ENCODE results near the gene CDH12.

Gene CDH12

DNA sequence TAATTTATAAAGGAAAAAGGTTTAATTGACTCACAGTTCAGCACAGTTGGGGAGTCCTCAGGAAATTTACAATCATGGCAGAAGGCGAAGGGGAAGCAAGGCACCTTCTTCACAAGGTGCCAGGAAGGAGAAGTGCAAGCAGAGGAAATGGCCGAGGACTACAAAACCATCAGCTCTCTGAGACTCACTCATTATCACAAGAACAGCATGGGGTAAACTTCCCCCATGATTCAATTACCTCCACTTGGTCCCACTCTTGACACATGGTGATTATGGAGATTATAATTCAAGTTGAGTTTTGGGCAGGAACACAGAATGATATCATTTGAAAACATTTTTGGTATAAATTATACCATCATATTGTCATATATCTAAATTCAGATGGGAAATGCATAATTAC, 934.7 kb downstream of the CDH12 start:
- DNase-seq = no peak

DNA sequence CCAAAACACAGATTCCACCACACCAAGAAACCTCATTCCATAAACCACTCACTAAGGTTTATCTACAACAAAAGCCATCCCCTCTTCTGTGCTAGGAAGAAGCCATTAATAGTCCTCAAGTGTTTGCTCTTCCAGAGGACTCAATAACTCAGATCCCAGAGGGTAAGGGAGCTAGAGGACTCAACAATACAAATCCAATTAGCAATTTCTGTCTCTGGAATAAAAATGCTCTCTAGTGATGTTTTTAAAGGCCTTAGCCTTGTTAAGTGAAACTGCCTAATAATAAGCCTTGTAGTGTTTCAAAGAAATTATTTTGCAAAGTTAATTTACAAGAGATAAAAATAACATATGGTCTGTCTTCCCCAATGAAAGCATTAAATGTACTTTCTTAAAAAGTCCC, 942.4 kb downstream of the CDH12 start:
- DNase-seq = no peak

DNA sequence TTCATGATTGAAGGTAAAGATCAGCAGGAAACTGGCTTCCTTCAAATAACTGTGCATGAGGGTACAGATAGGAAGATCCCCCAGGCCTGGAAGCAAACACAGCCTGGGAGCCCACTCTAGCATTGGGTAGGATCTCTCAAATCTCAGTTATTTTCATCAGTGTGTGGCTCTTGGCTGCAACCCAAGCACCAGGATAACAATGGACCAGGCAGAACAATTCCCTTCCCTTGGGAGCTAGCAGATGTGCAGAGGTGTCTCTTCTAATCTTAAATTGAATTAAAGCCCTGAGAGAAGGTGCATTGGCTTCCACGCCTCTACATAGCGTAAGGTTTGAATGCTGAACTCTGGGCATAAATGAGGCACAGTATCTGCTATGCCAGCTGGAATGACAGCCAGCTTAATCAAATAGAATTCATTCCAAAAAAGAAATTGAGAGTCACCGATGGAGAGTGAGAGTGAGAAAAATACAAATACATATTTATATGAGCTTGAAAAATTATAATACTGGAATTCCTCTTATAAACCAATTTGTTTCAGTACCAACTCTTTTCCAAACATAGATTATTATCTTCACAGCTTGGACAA, 957.3 kb downstream of the CDH12 start:
- no peak for DNase-seq

DNA sequence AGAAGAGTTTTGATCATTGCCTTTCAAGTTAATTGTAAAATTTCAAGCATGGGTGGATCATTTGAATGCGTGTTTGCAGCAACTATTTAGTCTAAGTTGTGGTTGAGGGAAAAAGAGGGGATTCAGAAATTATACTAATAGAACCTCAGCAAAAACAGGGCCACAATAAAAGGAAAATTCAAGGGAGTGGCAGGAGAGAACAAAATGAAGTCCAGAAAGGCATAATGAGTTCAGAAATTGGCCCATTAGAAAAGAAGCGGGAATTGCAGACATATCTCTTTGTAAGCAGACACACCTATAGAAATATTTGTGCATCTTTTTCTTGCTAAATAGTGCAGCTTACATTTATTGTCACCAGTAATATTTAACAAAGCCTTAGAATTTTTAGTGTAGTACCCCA, 960.0 kb downstream of the CDH12 start:
- no peak for DNase-seq

DNA sequence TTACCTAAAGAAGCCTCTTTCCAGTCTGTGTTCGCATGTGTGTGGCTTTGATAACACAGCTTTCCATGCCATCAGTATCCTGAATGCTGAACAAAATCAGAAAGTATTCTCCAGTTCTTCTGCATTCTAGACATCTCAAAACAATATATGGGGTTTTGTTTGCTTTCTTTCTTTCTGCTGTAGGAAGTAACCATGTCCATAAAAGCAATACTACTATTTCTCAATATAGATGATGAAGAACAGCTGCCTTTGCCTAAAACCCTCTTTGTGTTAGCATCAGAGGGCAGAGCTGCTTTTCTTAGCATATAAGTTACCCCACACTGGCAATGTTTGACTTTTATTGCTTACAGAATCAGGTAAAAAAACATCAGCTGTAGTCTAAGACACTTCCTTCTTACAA, 963.6 kb downstream of the CDH12 start:
- DNase-seq = no peak

DNA sequence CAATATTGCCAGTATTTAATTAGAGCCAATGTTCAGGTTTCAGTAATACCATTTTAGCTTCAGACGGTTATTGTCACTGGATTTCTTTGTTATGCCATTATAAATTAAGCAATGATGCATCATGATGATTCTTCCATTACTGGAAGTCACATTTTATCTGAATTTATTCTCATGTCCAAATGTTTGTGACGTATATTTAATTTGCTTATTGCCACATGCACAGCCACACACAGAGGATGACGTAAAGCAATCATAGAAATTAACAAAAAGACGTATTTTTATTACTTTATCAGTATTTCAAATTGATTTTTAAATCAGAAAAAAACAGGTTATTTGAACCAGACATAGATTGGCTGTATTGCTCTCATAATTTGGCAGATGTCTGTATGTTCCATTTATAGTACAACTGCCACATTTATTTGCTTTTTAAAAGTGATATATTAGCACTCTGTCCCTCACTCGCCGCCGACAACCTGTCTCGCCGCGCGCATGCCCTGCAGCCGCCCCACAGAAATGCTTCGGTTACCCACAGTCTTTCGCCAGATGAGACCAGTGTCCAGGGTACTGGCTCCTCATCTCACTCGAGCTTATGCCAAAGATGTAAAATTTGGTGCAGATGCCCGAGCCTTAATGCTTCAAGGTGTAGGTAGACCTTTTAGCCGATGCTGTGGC, 970.9 kb downstream of the CDH12 start:
- no peak for DNase-seq

DNA sequence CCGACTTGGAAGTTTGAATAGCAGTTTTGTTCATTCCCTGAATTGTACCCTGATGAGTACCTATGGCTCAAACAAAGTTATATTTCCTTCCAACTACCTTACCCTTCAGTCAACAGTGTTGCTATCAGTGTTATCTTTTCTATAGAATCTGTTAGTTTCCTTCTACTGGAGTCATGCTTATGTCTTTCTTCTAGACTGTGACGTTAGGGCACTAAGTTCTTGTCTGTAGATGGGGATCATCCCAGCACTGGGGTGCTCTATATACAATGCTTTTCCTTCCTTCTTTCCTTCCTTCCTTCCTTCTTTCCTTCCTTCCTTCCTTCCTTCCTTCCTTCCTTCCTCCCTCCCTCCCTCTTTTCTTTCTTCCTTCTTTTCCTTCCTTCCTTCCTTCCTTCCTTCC, 973.0 kb downstream of the CDH12 start:
- DNase-seq = no peak

DNA sequence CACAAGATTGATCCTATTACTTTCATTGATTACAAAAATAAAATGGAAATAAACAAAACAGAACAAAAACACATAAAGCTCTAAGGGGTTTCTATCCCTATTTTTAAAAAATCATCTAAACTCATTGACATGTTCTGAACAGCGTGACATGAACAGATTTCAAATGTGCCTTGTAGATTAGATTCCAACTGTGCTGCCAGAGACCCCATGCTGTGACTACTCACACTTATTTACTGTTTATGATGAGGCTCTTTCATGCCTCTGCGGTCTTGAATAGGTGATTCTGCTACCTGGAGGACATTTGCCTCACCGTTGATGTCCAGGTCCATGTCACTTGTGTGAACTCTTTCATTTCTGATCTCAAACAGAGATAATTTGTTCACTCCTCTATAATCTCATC, 990.2 kb downstream of the CDH12 start:
- DNase-seq = no peak

DNA sequence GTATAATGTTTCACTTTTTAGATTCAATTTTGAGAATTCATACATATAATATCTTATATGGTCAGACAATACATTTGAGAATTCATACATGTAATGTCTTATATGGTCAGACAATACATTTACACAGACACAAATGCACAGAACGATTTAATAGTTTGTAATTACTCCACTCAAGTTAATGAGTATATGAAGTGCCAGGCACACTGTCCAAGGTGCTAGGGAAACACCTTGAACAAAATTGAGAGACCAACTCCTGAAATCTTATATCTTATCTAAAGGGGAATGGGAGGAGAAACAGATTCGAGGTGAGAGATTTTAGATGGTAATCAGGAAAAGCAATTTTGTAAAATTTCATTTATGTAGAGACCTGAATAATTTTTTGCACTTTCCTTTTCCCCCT, 994.7 kb downstream of the CDH12 start:
- DNase-seq = no peak

DNA sequence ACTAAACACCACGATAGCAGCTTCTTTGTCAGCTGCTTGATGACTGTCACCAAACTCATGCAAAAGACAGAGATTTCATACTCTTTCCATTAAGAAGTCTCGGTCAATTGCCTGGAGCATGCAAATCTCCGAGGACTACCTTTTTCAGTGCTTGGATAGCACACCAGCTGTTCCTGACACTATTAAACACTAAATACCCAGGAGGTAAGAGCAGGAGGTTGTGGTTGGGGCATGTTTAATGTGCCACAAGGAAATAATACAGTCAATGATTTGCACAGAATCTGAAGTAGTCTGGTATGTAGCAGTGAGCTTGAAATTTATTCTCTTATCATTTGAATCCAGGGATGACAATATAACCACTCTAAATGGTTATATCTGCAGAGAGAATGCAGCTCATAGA, 996.2 kb downstream of the CDH12 start:
- no peak for DNase-seq

DNA sequence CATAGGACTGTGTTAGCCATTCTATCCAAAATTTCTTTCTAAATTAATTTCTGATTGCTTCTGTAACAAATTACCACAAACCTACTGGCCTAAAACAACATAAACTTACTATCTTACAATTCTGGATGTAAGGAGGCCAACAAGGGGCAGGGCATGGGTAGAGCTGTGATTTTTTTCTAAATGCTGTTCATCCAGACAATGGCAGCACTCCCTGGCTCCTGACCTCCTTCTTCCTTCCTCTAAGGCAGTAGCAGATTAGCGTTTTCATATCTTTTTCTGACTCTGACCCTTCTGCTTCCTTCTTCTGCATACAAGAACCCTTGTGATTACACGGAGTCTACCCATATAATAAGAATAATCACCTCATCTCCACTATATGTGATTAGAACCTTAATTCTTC, 1005.8 kb downstream of the CDH12 start:
- no peak for DNase-seq

DNA sequence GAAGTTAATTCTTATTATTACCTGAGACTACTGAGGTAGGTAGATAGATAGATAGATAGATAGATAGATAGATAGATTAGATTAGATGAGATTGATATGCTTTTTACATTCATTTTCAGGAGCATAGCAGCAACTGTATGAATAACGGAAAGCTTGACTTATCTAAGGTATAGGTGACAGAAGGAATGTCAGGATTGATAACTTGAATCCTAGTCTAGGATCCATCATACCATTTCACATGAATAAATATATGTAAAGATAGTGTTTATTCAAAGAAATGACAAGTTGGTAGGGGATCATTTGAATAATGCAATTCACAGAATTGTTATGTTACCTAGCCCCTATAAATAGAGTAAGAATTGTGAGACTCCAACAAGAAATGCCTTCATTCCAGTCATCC, 1008.2 kb downstream of the CDH12 start:
- no peak for DNase-seq

DNA sequence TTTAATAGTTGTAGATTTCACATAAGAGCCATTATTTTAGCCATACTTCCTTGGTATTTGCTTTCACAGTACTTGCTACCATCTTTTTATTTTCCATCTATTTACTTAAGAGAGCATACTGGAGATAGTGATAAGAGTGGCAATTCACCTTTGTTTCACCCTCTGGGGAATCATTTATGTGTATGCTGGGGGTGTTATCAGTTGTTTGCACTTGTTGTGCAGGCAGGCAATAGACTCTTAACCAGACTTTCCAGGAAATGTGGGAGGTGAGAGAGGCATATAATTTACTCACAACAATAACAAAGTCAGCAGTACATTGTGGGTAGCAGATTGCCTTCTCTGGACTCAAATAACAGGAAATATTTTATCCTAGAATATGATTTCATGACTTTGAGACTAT, 1018.3 kb downstream of the CDH12 start:
- no peak for DNase-seq

DNA sequence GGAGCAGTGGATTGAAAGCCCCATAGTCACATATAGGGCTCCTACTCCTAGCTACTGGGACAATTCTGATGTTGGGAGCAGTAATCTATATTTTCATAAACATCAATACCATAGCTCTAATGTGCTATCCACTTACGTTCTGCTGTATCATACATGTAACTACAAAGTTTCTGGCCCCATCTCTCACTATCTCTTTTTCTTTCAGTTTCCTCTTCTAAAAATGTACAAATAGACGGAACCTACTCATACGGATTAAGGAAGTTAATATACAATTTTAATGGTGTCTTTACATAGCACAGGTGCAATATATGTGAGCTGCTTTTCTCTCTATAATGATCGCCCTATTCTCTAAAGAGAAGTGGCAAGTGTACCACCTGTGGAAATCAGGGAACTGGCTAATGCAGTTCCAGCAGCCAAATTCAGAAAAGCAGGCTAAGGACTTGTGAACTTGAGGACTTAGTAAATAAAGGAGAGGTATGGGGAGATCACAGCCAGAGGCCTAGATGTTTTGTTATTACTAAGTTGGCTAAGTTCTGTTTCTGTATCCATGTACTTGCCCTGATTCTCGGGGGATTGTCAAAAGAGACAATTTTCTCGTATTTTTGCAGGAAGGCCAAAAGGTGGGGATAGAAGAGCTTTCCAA, 1021.9 kb downstream of the CDH12 start:
- DNase-seq = no peak

DNA sequence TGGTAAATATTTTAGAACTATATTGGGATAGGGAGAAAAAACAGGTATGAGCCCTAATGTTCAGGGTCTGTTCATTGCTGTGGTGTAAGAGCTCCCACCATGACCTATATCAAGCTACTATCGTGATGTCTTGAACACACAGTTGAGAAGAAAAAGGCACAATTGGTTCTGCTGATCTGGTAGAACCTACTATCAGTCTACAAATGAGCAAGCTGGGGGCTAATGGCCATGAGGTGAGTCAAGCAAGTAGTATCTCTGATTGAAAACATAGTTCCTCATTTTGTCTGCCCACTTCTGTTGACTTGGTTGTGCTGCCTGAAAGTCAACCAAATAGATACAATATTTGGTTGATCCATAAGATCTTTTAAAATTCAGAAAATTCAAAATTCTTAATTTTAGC, 1026.3 kb downstream of the CDH12 start:
- DNase-seq = no peak

DNA sequence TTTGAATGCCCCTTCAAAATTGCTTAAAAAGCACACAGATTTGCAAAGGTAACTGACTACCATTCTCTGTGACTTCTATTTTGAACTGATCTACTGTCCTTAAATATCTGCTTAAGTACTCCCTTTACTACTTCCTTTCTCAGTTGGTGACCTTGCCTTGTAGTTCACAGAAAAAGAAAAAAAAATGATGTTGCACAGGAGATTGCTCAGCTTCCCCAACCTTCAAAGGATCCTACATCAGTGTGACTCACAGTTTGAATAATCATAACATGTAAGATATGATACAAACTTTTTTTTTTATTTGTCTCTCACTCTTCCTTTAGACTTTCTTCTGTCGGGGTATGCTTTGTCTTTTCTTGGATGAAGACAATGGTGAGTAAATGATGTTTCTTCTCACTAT, 1029.6 kb downstream of the CDH12 start:
- no peak for DNase-seq

DNA sequence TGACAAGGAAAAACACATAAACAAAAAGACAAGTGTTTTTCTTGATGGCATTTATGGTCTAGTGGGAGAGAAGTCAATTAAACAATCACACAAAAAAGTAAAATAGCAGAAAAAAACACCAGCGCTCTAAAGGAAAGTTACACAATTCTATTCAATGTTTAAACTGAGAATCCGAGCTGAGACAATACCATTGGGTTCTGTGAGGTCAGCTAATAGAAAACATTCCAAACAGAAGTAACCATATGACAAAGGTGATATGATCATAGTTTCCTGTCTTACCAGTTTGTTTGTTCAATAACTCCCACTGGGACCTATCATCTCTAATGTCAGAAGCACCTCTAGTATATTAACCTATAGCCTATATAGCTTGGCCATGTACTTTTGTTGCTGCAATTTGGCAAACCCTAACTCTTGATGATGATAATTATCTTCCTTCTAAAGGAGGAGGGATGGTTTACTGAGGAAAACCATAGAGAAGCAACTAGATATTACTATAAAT, 1030.0 kb downstream of the CDH12 start:
- DNase-seq = no peak

DNA sequence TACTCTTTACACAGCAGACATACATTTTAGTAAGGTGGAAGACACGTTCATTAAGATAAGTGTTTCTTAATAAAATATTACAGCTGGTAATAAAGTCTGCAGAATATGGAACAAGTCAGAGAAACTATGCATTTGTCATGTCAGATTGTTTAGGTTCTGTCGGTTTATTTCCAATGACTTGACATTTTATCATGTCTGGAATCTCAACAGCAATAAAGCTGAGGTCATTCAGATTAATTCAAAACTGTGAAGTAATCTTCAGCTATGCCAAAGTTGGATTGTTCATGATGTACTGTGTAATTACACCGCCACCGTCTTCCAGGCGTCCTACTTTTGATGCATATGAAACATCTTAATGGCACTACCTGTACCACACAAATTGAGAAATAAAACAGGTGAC, 1032.6 kb downstream of the CDH12 start:
- no peak for DNase-seq

DNA sequence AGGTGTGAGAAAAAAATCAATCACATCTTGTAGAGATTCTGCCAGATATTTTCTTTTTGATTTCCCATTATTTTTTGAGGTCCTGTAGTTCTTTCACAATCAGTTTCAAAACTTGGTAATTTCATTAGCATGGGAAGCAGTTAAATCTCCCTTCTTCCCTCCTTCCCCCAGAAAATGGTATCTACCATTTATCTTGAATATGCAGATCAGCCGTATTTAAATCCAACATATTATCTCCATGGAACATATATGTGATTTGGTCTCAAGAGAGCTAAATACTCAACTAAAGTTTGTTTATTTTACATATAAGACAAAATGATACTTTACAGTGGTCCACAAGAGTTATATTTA, 1034.8 kb downstream of the CDH12 start:
- DNase-seq = no peak

DNA sequence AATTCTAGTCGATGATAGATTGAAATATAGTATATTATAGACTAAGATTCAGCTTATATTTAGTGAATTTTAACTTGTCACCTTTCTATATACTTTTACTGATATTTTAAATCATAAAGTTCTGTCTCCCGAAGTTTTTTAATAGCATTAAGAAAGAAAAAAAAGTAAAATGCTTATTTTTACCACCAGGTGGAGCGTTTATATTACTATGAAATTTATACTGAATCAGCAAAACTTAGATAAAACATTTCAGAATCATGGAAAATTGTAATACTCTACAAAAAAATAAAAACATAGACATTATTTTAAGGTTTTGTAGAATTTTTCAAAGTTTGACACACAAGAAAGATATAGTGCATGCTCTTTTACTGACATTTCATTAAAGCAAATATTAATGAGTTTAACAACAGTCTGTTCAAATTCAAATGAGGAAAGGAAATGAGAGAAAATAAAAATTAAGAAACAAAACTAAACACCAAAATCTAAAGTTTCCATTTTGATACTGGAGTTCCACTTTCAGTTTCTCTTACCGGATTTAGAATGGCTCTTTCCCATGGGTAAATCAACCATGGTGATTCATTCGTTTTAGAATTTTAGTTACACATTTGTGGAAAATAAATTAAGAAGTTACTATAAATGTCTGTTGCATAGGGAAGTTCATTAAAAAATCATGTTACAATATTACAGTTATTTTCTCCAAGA, 1035.3 kb downstream of the CDH12 start:
- DNase-seq = no peak

DNA sequence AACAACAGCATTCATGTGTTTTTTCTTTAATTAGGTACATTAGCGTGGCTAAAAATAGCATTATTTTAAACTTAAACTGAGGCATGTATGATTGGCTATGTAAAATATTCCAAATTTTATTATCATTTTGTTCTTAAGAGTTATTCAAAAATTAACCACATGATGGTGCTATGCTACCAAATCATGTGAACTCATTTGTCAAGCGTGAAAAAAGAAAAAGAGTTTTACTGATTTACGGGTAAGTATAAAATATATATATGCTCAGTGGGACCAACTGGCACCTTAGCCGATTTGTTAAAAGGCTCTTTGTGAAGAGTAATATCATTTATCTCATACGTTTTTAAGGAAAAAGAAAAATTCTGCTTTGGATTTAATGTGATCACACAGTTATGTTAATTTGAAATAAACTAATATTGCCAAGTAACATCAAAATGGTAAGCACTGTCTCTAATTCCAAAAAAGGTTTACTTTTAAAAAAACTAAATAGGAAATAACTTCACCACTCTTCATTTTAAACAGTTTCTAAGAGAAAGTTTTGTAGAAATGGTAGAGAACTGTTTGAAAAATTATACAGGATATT, 1042.3 kb downstream of the CDH12 start:
- no peak for DNase-seq

DNA sequence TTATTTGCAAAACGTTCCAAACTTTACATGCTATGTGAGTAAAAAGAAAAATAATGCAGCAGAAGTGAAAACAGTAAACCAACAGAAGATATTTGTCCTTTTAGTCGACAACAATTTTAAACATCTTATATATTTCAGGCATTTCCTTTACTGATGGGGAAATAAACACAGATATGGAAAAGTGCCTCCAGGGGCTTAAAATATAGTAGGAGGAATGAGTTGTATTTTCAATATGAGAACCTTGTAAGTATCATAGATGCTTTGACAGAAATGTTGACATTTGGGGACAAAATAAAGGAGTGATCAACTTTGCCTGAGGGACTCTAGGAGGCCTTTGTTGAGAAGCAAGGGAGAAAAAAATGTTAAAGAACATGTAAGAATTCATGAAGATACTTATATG, 1043.5 kb downstream of the CDH12 start:
- DNase-seq = no peak

DNA sequence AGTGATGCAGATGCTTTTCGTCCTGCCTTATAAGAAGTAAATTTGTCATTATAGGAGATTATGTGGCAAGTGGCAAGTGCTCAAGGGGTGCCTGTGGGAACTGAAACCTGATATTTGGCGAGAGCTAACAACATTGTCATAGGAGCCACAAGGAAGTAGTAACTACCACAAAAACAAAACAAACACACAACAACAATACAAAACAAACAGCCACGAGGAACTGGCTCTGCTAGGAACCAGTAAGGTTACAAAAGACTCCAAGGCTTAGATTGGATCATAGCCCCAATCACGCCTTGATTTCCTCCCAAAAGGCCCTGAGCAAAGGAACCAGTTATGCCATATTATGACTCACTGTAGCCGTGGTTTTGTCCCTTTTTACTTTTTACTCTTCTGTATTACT, 1045.2 kb downstream of the CDH12 start:
- DNase-seq = no peak

DNA sequence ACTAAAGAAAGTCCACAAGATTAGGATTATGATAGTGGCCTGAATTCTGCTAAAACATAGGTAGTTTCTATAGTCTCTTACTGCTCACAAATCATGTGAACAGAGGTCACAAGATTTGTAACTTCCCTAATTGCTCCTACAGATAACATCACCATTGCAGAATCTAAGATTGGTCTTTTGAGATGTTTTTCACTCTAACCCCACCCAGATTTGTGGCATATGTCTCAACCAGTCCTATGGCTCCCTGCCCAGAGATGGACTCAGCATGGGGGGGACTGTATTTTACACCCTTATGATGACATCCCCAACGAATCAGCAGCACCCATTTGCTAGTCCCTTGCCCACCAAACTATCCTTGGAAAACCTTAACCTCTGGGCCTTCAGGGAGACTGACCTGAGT, 1046.2 kb downstream of the CDH12 start:
- DNase-seq = no peak

Data from CD4-positive, alpha-beta T cell treated with Interleukin-12 subunit alpha and Interleukin-12 subunit beta, for 1 hour (primary cell).